T-helper 2 cell treated with Interferon-gamma antibody and Interleukin-4, amounts not matched to agents 5 μg/mL and 100 μg/mL, for 36 hours (primary cell): ENCODE measurements around the gene CLMN.
A peak's percentile ranks its signal among the peaks of the same experiment; 100 is the strongest.

Source experiments
- DNase-seq: peaks from one replicate; pipeline ENCODE4 v3.0.0; 2021; ENCODE audit warnings: low spot score
- H3K27ac Mint-ChIP-seq: one replicate; pipeline ENCODE4 v1.8.0; 2021; ENCODE audit warnings: mild to moderate bottlenecking, mixed read lengths
- H3K27me3 Mint-ChIP-seq: one replicate; pipeline ENCODE4 v1.8.0; 2021; ENCODE audit warnings: low read depth, mixed read lengths
- H3K36me3 Mint-ChIP-seq: one replicate; pipeline ENCODE4 v1.8.0; 2021; ENCODE audit warnings: low read depth, mixed read lengths
- H3K4me1 Mint-ChIP-seq: one replicate; pipeline ENCODE4 v1.8.0; 2021; ENCODE audit warnings: low read depth, mixed read lengths
- H3K4me3 Mint-ChIP-seq: one replicate; pipeline ENCODE4 v1.8.0; 2022; ENCODE audit warnings: mild to moderate bottlenecking, moderate library complexity, mixed read lengths
- H3K9me3 Mint-ChIP-seq: one replicate; pipeline ENCODE4 v1.8.0; 2021; ENCODE audit warnings: mixed read lengths

Gene CLMN

GRCh38 chr14:95257521-95257920 lies 62.2 kb downstream of the CLMN start:
- H3K36me3 Mint-ChIP-seq, result no peaks in the 10 kb centered on the region
- H3K9me3 Mint-ChIP-seq, result no peaks in the 10 kb centered on the region
- H3K27ac Mint-ChIP-seq, result no peak overlapping the region
- no peak overlapping the region for H3K4me3 Mint-ChIP-seq
- H3K27me3 Mint-ChIP-seq, result no peaks in the 10 kb centered on the region
- H3K4me1 Mint-ChIP-seq, result peaks cover 8% of the 10 kb centered on the region
- DNase-seq, result no peak

DNA sequence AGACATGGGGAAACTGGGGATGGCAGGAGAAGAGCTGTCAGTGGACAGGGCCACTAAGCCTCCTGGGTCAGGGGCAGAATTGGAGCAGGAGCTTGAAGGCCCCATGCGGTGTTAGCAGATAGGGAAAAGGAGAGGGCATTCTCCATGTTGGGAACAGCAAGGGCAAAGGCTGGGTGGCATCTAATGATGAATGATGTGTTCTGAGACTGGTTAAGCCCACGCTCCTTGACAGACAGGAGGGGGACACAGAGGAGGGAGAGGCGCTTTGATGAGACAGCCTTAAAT lies 63.0 kb downstream of the CLMN start:
- DNase-seq, result no peak
- Mint-ChIP-seq H3K9me3 (no peaks in the 10 kb centered on the region), H3K27me3 (peaks cover 2% of the 10 kb centered on the region), H3K36me3 (no peaks in the 10 kb centered on the region), H3K4me3 (no peak overlapping the region), H3K4me1 (peaks cover 8% of the 10 kb centered on the region), H3K27ac (no peak overlapping the region)

DNA sequence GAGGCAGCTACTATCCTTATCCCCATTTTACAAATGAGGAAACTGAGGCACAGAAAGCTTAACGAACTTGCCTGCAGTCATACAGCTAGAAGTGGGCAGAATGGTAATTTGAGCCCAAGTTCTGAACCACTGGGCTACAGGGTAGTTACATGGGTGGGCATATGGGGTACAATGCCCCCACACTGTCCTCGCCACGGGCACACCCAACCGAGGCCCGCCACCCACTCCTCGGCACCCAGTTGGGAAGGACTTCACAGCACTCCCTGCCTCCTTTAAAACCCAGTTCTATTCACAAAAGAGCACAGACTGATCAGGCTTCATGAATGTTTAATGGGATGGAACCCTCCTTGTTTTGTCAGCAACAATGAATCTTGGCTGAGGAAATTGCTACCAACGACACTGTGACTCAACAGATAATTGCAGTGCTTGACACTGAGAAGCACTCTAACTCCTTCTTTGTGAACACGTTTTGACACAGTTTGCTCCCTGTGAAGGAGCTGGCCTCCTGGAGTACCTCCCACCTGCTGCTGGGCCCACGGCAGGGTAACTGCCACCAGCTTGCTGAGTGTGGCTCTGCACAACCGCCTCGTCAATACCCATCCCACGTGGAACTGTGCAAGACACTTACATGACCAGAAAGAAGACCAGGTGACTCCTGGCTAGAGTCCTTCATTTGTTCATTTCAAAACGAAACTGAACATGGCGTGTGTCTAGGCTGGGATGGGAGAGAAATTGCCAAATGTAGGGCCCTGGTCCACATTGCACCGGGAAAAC lies 63.5 kb downstream of the CLMN start:
- Mint-ChIP-seq H3K27ac (no peak overlapping the region), H3K36me3 (no peaks in the 10 kb centered on the region), H3K27me3 (peaks cover 4% of the 10 kb centered on the region), H3K9me3 (no peaks in the 10 kb centered on the region), H3K4me3 (no peak overlapping the region), H3K4me1 (peaks cover 8% of the 10 kb centered on the region)
- no peak for DNase-seq

DNA sequence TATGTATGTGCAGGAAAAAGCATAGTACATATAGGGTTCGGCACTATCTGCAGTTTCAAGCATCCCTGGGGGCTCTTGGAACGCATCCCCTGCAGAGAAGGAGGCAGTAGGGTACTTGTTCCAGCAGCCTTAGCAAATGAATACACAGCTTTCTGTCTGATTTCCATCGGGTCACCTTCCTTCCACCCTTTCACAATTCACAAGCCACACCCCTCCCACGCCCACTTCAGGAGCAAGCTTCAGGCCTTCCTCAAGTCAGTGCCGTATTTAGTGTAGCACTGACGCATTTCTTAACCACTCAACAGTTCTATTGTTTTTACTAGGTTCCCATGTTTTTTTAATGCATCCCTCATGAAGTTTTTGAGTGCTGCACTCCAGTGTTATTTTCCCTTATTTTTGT lies 64.2 kb downstream of the CLMN start:
- Mint-ChIP-seq H3K4me1 (peaks cover 6% of the 10 kb centered on the region), H3K4me3 (no peak overlapping the region), H3K36me3 (no peaks in the 10 kb centered on the region), H3K27me3 (peaks cover 9% of the 10 kb centered on the region), H3K9me3 (no peaks in the 10 kb centered on the region), H3K27ac (no peak overlapping the region)
- DNase-seq, result peak; percentile 13

GRCh38 chr14:95255013-95255412 lies 64.7 kb downstream of the CLMN start:
- Mint-ChIP-seq H3K9me3 (no peaks in the 10 kb centered on the region), H3K36me3 (no peaks in the 10 kb centered on the region), H3K4me3 (no peak overlapping the region), H3K27ac (no peak overlapping the region), H3K4me1 (peaks cover 5% of the 10 kb centered on the region), H3K27me3 (peaks cover 14% of the 10 kb centered on the region)
- no peak for DNase-seq

GRCh38 chr14:95254288-95254687 lies 65.4 kb downstream of the CLMN start:
- H3K4me1 Mint-ChIP-seq, result peaks cover 5% of the 10 kb centered on the region
- no peaks in the 10 kb centered on the region for H3K9me3 Mint-ChIP-seq
- H3K27ac Mint-ChIP-seq, result no peak overlapping the region
- no peaks in the 10 kb centered on the region for H3K36me3 Mint-ChIP-seq
- H3K4me3 Mint-ChIP-seq, result no peak overlapping the region
- H3K27me3 Mint-ChIP-seq, result peaks cover 18% of the 10 kb centered on the region
- no peak for DNase-seq

DNA sequence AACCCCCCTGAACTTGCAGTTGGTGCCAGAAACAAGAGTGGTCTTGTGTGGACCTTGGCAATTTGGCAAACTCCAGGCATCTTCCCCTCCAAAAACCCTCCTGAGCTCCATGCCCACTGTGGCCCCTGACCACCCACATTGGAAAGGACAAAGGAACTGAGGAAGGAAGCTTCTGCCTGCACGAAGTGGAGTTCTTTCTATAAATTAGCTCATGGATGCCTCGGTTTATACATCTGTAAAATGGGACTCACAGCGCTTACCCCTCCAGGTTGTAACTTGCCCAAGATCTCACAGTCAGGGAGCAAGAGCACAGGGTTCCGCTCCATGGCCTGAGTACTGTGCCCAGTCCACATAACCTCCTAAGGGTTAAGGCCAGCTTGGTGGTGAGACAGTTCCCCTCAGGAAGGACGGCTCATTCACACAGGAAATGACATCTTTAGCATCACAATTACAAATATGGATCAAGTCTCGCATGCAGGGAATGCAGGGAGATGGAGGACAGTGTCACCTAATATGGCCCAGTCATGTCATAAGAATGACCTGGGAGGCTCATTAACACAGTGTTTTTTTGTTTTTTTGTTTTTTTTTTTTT lies 66.6 kb downstream of the CLMN start:
- no peaks in the 10 kb centered on the region for H3K36me3 Mint-ChIP-seq

GRCh38 chr14:95252219-95252618 lies 67.5 kb downstream of the CLMN start:
- H3K9me3 Mint-ChIP-seq, result no peaks in the 10 kb centered on the region
- no peak overlapping the region for H3K4me3 Mint-ChIP-seq
- no peaks in the 10 kb centered on the region for H3K36me3 Mint-ChIP-seq
- H3K27ac Mint-ChIP-seq, result no peak overlapping the region
- H3K27me3 Mint-ChIP-seq, result peaks cover 30% of the 10 kb centered on the region
- H3K4me1 Mint-ChIP-seq, result peaks cover 5% of the 10 kb centered on the region
- DNase-seq, result no peak

More for the DNA sequence above, 66.6 kb downstream of the CLMN start:
- Mint-ChIP-seq H3K4me3 (no peak overlapping the region), H3K4me1 (peaks cover 5% of the 10 kb centered on the region), H3K9me3 (no peaks in the 10 kb centered on the region), H3K27ac (no peak overlapping the region), H3K27me3 (peaks cover 26% of the 10 kb centered on the region)
- DNase-seq, result no peak

DNA sequence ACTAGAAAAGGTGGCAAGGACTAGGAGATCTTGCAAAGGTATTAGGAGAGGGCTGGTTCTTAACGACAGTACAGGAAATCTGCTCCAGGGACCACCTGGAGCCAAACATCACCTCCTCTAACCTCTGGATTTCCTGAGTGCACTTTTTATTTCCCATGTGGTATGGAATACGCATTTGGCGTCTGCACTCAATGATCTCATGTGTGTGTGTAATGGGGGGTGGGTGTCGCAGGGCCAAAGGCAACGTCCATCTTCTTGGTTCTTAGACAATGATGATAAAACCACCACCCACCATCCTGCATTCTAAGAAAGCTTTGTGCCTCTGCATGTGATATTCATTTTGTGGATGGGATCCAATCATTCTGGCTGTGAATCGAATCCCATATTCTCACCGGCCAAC lies 68.8 kb downstream of the CLMN start:
- Mint-ChIP-seq H3K36me3 (no peaks in the 10 kb centered on the region), H3K4me1 (peaks cover 5% of the 10 kb centered on the region), H3K27me3 (peaks cover 30% of the 10 kb centered on the region), H3K9me3 (no peaks in the 10 kb centered on the region), H3K4me3 (no peak overlapping the region), H3K27ac (no peak overlapping the region)
- no peak for DNase-seq

DNA sequence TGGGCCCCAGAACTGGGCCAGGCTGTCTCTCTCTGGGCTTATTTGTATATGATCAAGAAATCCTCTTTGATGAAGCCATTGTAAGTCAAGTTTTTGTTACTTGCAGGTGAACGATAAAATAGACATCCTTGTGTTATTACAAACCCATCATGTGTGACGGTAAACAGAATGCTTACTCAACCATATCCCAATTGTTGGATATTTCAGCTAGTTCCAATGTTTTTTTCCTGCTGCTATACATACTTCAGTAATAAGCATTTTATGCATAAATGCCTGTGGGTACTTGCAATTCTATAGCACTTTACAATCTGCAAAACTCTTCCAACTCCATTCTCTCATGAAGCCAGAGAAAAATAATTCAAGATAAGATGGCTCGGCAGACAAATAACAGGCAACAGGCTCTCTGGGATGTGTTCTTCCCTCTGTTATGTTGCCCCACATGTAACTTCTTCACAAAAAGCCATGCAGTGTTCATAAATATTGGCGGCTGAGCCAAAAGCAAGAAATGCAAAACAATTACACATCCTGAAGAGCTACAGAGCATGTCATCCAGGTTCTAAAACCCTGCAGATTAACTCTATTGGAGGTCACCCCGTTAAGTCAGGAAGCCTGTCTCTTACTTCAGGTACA lies 69.5 kb downstream of the CLMN start:
- Mint-ChIP-seq H3K27me3 (peaks cover 30% of the 10 kb centered on the region), H3K9me3 (no peaks in the 10 kb centered on the region), H3K36me3 (no peaks in the 10 kb centered on the region), H3K4me1 (no peaks in the 10 kb centered on the region), H3K4me3 (no peak overlapping the region), H3K27ac (no peak overlapping the region)
- DNase-seq, result no peak

GRCh38 chr14:95248432-95248831 lies 71.3 kb downstream of the CLMN start:
- no peak for DNase-seq
- Mint-ChIP-seq H3K9me3 (no peaks in the 10 kb centered on the region), H3K4me3 (no peak overlapping the region), H3K27ac (no peak overlapping the region), H3K36me3 (no peaks in the 10 kb centered on the region), H3K27me3 (peaks cover 34% of the 10 kb centered on the region), H3K4me1 (no peaks in the 10 kb centered on the region)

GRCh38 chr14:95246870-95247269 lies 72.8 kb downstream of the CLMN start:
- Mint-ChIP-seq H3K4me1 (no peaks in the 10 kb centered on the region), H3K27ac (no peak overlapping the region), H3K9me3 (no peaks in the 10 kb centered on the region), H3K4me3 (no peak overlapping the region), H3K36me3 (no peaks in the 10 kb centered on the region), H3K27me3 (peaks cover 33% of the 10 kb centered on the region)
- DNase-seq, result no peak

- H3K9me3 Mint-ChIP-seq, result no peaks in the 10 kb centered on the region
Observed at GRCh38 chr14:95245334-95245733, 74.4 kb downstream of the CLMN start.

GRCh38 chr14:95244587-95244986 lies 75.1 kb downstream of the CLMN start:
- Mint-ChIP-seq H3K27me3 (peaks cover 19% of the 10 kb centered on the region), H3K36me3 (no peaks in the 10 kb centered on the region), H3K9me3 (no peaks in the 10 kb centered on the region), H3K4me3 (no peak overlapping the region), H3K4me1 (no peaks in the 10 kb centered on the region), H3K27ac (no peak overlapping the region)
- DNase-seq, result no peak

More at GRCh38 chr14:95245334-95245733, 74.4 kb downstream of the CLMN start:
- DNase-seq, result no peak
- Mint-ChIP-seq H3K4me1 (no peaks in the 10 kb centered on the region), H3K27me3 (peaks cover 25% of the 10 kb centered on the region), H3K36me3 (no peaks in the 10 kb centered on the region), H3K4me3 (no peak overlapping the region), H3K27ac (no peak overlapping the region)
